ENCODE measurements around the gene CABP1.

Gene CABP1

GRCh38 chr12:120631097-120631496 is 9.3 kb upstream of the CABP1 start:
- no peak for DNase-seq (ENCODE audit: low read depth)

GRCh38 chr12:120640861-120641833 is 721 bp downstream of the CABP1 start:
- no peak for DNase-seq (ENCODE audit: low read depth)

- DNase-seq (ENCODE audit: low read depth) = no peak
Measured at GRCh38 chr12:120642121-120642520, 1.7 kb downstream of the CABP1 start.

- no peak for DNase-seq (ENCODE audit: low read depth)
Measured at GRCh38 chr12:120642826-120643225, 2.4 kb downstream of the CABP1 start.

- DNase-seq (ENCODE audit: low read depth) = no peak
Measured at GRCh38 chr12:120643574-120643973, 3.1 kb downstream of the CABP1 start.

GRCh38 chr12:120646044-120646443 is 5.6 kb downstream of the CABP1 start:
- DNase-seq (ENCODE audit: low read depth) = no peak

GRCh38 chr12:120647375-120647755 is 6.9 kb downstream of the CABP1 start:
- DNase-seq (ENCODE audit: low read depth) = no peak

GRCh38 chr12:120649442-120650232 is 9.2 kb downstream of the CABP1 start:
- DNase-seq (ENCODE audit: low read depth) = no peak

- no peak for DNase-seq (ENCODE audit: low read depth)
Measured at GRCh38 chr12:120650233-120650690, 9.8 kb downstream of the CABP1 start.

GRCh38 chr12:120651821-120652220 is 11.4 kb downstream of the CABP1 start:
- DNase-seq (ENCODE audit: low read depth) = no peak

- DNase-seq (ENCODE audit: low read depth) = no peak
Measured at GRCh38 chr12:120652656-120653435, 12.4 kb downstream of the CABP1 start.

GRCh38 chr12:120653611-120654010 is 13.2 kb downstream of the CABP1 start:
- no peak for DNase-seq (ENCODE audit: low read depth)

- DNase-seq (ENCODE audit: low read depth) = no peak
Measured at GRCh38 chr12:120654656-120655055, 14.2 kb downstream of the CABP1 start.

GRCh38 chr12:120656008-120656407 is 15.6 kb downstream of the CABP1 start:
- DNase-seq (ENCODE audit: low read depth) = no peak

- no peak for DNase-seq (ENCODE audit: low read depth)
Measured at GRCh38 chr12:120658286-120659150, 18.1 kb downstream of the CABP1 start.

- DNase-seq (ENCODE audit: low read depth) = no peak
Measured at GRCh38 chr12:120659151-120659525, 18.7 kb downstream of the CABP1 start.

GRCh38 chr12:120661432-120661831 is 21.0 kb downstream of the CABP1 start:
- DNase-seq (ENCODE audit: low read depth) = no peak

GRCh38 chr12:120662879-120663278 is 22.5 kb downstream of the CABP1 start:
- DNase-seq (ENCODE audit: low read depth) = no peak

GRCh38 chr12:120663741-120664140 is 23.3 kb downstream of the CABP1 start:
- no peak for DNase-seq (ENCODE audit: low read depth)

GRCh38 chr12:120666571-120667390 is 26.4 kb downstream of the CABP1 start:
- no peak for DNase-seq (ENCODE audit: low read depth)
